Subcutaneous abdominal adipose tissue (tissue), 5 donors: ENCODE results near the gene NPDC1.

ENCODE experiments used
- H3K27ac ChIP-seq: one replicate; pipeline ENCODE4 v1.7.0; 2013; ENCODE audit warnings: low read depth, mild to moderate bottlenecking, inconsistent platforms, low read length, moderate library complexity
- H3K27me3 ChIP-seq, 5 donors: one replicate each; pipeline ENCODE4 v1.7.0; 2013; ENCODE audit warnings: low read length in 5 of 5, inconsistent platforms in 1 of 5; ENCODE audit not compliant: control insufficient read depth in 5 of 5, insufficient read depth in 4 of 5
- H3K36me3 ChIP-seq, 5 donors: one replicate each; pipeline ENCODE4 v1.7.0; 2013; ENCODE audit warnings: low read length in 5 of 5; ENCODE audit not compliant: control insufficient read depth in 5 of 5, insufficient read depth in 5 of 5
- H3K4me1 ChIP-seq, 5 donors: one replicate each; pipeline ENCODE4 v1.7.0; 2013; ENCODE audit warnings: low read length in 5 of 5, mild to moderate bottlenecking in 3 of 5, moderate library complexity in 1 of 5; ENCODE audit not compliant: control insufficient read depth in 5 of 5, insufficient read depth in 5 of 5
- H3K4me3 ChIP-seq, 5 donors: one replicate each; pipeline ENCODE4 v1.7.0; 2013; ENCODE audit warnings: low read length in 5 of 5, low read depth in 1 of 5
- H3K9ac ChIP-seq, 5 donors: one replicate each; pipeline ENCODE4 v1.7.0; 2013; ENCODE audit warnings: low read length in 5 of 5, mild to moderate bottlenecking in 4 of 5, moderate library complexity in 3 of 5
- H3K9me3 ChIP-seq, 5 donors: one replicate each; pipeline ENCODE4 v1.7.0; 2013; ENCODE audit warnings: low read length in 5 of 5; ENCODE audit not compliant: control insufficient read depth in 5 of 5
- donor health status: healthy.
- donor health status: healthy.
- donor health status: healthy.
- donor health status: healthy.
- donor health status: healthy.

Gene NPDC1, protein sequence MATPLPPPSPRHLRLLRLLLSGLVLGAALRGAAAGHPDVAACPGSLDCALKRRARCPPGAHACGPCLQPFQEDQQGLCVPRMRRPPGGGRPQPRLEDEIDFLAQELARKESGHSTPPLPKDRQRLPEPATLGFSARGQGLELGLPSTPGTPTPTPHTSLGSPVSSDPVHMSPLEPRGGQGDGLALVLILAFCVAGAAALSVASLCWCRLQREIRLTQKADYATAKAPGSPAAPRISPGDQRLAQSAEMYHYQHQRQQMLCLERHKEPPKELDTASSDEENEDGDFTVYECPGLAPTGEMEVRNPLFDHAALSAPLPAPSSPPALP

DNA sequence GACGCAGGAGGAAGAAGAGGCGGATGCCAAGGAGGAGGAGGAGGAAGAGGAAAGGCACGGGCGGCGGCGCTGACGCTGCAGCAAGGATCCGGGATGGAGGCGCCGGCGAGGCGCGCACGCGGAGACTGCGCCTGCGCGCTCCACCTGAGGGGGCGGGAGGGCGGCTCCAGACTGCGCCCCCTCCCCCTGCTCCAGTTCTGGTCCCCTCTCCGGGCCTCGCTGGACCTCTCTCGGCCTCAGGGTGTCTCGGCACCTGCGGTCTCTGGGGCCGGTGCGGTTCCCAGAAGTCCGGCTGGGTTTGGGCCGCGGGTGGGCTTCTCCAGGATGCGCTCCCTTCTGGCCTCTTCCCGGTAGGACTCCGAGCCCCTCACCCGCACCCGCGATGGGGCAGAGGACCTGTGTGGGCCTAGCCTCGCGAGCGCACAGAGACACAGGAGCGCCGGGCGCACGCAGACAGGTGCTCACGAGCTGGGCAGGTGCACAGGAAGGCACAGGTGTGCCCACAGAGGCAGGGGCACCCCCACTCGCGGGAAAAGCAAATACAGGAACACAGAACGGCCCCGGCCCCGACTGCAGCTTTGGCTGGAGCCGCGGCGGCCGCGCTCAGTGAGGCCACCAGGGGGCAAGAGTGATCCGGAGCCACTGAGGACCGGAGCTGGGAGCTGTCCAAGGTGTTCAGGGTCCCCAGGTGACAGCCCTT lies at the start of gene NPDC1:
Gene NPDC1 (minus strand): TSS at position 90 of the 700 bp plus-strand sequence. CDS start 188 bp downstream, outside the sequence.
- Histone ChIP-seq H3K9ac (peak within 1 kb of the TSS in 4 of 5 donors; percentile 26 to 78 (median 52)), H3K9me3 (no peaks in the 10 kb centered on the region), H3K36me3 (peaks cover 0 to 5% (median 0%) of the 10 kb centered on the region in 5 donors), H3K4me1 (peaks cover 4 to 46% (median 29%) of the 10 kb centered on the region in 5 donors), H3K27ac (no peak within 1 kb of the TSS), H3K4me3 (peak within 1 kb of the TSS; percentile 31 to 72 (median 69)), H3K27me3 (peaks cover 29 to 67% (median 42%) of the 10 kb centered on the region in 5 donors)

DNA sequence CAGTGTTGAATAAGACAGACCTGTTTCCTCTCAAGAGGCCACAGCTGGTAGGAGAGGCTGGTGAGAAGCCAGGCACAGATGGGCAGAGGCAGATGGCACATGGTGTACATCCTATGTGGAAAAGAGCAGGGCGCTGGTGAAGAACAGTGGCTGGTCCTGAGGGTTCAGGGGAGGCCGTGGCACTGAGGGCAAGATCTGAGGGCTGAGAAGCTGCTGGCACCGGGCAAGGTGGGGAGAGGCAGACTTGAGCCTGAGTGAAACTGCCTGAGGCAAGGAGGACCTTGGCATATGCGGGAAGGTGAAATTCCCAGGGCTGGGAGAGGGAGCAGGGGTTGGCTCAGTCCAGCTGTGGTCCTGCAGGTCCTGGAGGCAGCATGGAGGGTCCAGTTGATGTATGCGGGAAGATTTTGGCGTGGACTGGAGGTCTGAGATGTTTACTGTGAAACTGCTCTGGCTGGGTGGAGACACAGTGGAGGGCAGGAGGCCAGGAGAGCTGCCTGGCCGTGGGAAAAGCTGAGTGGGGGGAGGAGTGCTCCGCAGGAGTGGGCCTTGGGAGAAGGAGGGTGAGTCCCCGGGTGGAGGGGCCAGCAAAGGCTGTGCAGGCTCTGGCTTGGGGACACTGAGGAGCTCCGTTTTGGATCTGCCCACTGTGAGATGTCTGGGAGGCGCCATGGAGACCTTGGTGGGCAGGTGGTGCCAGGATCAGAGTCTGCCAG lies 43.4 kb upstream of the NPDC1 start:
- no peaks in the 10 kb centered on the region for H3K9me3 ChIP-seq
- no peaks in the 10 kb centered on the region for H3K27me3 ChIP-seq
- H3K27ac ChIP-seq: no peak overlapping the region
- no peak overlapping the region for H3K4me3 ChIP-seq
- H3K9ac ChIP-seq: peak overlapping the region in 1 of 5 donors; percentile 1
- peaks cover 0 to 40% (median 27%) of the 10 kb centered on the region in 5 donors for H3K36me3 ChIP-seq
- peaks cover 2 to 26% (median 21%) of the 10 kb centered on the region in 5 donors for H3K4me1 ChIP-seq

DNA sequence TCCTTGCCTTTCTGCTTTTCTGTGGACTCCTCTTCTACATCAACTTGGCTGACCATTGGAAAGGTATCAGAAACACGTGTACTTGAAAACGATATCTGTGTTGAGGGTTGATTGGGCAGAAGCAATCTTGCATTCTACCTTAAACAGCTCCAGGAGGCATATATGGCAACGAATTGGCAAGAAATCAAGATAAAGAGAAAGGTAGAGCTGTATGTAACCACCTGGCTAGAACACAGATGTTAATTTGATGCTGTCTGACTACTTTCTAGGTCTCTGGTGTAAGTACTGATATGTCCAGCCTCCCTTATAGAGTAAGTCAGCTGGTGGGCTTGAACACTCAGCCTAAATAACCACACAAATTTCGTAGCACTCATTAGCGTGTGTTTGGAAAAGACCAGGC lies 42.1 kb upstream of the NPDC1 start:
- H3K27ac ChIP-seq: no peak overlapping the region
- H3K36me3 ChIP-seq: peaks cover 0 to 42% (median 26%) of the 10 kb centered on the region in 5 donors
- H3K4me3 ChIP-seq: no peak overlapping the region
- no peaks in the 10 kb centered on the region for H3K27me3 ChIP-seq
- H3K9me3 ChIP-seq: no peaks in the 10 kb centered on the region
- peaks cover 2 to 32% (median 24%) of the 10 kb centered on the region in 5 donors for H3K4me1 ChIP-seq
- H3K9ac ChIP-seq: peak overlapping the region in 1 of 5 donors; percentile 87

DNA sequence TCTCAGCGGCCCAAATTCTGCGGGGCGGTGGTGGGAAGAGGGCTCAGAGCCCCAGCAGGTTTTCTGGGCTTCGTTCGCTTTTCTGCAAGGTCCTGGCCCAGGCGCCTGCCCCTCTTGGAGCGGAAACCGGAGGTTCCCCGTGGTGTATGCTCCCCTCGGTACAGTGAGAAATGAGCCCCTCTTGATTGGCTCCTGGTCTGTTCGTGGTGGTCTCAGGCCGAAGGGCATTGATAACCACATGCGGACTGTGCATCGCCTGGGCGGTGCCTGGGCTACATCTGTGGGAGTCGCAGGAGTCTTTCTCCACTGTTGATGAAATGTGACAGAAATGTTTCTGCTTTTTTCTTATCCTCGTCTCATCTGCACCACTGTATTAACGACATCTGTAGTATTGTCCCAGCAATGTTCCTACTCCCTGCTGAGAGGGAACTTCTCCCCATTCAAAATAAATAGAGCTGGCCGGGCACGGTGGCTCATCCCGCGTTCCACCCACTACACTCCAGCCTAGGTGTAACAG lies 41.5 kb upstream of the NPDC1 start:
- H3K27ac ChIP-seq: peak overlapping the region; percentile 72
- peaks cover 2 to 32% (median 27%) of the 10 kb centered on the region in 5 donors for H3K4me1 ChIP-seq
- peak overlapping the region; percentile 72 to 78 (median 77) for H3K4me3 ChIP-seq
- H3K27me3 ChIP-seq: no peaks in the 10 kb centered on the region
- H3K9ac ChIP-seq: peak overlapping the region; percentile 63 to 87 (median 77)
- H3K36me3 ChIP-seq: peaks cover 0 to 44% (median 27%) of the 10 kb centered on the region in 5 donors
- no peaks in the 10 kb centered on the region for H3K9me3 ChIP-seq

DNA sequence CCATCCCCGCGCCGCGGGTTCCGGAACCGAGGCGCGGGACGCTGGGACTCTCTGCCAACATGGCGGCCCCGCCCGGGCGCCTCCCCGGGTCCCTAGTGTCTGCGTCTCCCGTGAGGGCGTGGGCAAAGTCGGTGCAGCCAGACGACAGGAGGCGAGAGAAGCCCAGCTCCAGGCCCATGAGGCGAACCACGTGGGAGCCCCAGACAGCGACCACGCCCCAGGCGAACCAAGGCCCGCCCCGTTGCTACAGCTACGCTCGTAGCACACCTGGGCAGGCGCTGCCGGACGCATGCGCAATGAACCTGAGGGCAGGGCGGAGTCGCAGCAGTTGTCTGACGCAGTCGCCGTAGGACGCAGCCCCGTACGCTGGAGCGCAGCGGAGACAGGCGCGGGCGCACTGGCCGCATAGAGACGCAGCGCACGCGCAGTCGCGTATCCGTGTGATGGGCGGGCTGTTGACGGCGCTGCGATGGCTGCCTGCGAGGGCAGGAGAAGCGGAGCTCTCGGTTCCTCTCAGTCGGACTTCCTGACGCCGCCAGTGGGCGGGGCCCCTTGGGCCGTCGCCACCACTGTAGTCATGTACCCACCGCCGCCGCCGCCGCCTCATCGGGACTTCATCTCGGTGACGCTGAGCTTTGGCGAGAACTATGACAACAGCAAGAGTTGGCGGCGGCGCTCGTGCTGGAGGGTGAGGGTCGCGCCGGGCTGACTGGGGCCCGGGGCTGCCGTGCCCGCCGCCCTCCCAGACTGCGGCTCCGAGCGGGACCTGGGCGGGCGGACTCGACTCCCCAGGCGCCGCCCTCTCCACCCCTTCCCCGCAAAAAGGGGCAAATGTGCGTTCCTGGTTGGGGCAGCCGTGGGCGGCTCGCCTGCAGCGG lies 40.8 kb upstream of the NPDC1 start, which contains the start of gene MAN1B1:
Gene MAN1B1 (plus strand): TSS at position 455 of the 878 bp plus-strand sequence. CDS start 15 bp downstream, at position 470.
- Histone ChIP-seq H3K27ac (peak within 1 kb of the TSS; percentile 72), H3K4me1 (peaks cover 2 to 32% (median 27%) of the 10 kb centered on the region in 5 donors)

DNA sequence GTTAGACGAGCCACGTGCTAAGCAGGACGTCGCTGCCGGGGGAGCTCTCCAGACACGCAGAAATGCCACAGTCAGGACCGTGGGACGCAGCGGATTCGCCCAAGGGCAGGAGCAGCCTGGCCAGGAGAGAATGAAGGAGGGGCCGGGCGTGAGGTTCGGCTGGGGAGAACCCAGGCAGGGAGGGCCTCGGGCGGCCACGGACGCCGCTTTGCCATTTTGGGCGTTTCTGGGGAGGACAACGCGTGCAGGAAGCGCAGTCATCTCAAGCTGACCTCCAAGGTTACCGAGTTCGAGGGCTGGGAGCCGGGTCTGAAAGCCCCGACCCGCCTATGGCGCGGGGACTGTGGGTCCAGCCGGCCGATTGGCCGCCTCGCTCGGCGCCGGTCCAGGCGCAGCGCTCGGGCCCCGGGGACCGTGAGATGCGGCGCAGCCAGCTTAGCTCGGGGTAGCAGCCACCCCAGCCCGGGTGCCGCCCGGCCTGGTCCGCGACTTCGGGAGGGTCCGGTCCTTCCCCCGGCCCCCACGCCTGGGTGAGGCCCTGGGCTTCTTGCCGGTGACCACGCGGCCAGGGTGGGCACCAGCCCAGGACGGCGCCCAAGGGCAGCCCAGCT lies 40.0 kb upstream of the NPDC1 start:
- Histone ChIP-seq H3K36me3 (peaks cover 0 to 43% (median 31%) of the 10 kb centered on the region in 5 donors), H3K4me1 (peaks cover 2 to 32% (median 27%) of the 10 kb centered on the region in 5 donors), H3K9ac (peak overlapping the region in 4 of 5 donors; percentile 26 to 85 (median 70)), H3K27ac (peak overlapping the region; percentile 72), H3K4me3 (peak overlapping the region; percentile 48 to 78 (median 75)), H3K9me3 (no peaks in the 10 kb centered on the region), H3K27me3 (no peaks in the 10 kb centered on the region)

More for the DNA sequence above, 40.8 kb upstream of the NPDC1 start, which contains the start of gene MAN1B1:
- peak within 1 kb of the TSS; percentile 63 to 87 (median 77) for H3K9ac ChIP-seq
- H3K4me3 ChIP-seq: peak within 1 kb of the TSS; percentile 72 to 78 (median 77)
- H3K27me3 ChIP-seq: no peaks in the 10 kb centered on the region
- no peaks in the 10 kb centered on the region for H3K9me3 ChIP-seq
- H3K36me3 ChIP-seq: peaks cover 0 to 44% (median 30%) of the 10 kb centered on the region in 5 donors

DNA sequence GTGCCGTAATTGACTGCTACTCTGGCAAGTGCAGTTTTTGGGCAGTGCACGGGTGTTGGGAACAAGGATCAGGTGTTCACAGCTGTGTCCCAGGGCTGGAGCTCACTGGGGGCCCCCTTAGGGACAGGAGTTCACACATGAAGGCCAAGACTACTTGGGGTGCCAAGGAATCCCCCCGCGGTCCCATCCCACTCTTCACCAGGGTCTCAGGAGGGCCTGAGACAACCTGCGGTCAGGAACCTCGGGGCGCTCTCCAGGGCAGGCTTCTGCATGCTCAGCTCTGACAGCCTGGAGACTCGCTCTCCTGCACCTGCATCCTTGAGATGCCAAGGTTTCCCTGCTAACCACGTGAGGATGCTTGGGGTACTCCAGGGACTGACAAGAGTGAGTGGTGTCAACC lies 38.5 kb upstream of the NPDC1 start:
- Histone ChIP-seq H3K27me3 (no peaks in the 10 kb centered on the region), H3K27ac (peak overlapping the region; percentile 37), H3K9ac (no peak overlapping the region), H3K4me1 (peaks cover 2 to 34% (median 27%) of the 10 kb centered on the region in 5 donors), H3K9me3 (no peaks in the 10 kb centered on the region), H3K4me3 (no peak overlapping the region), H3K36me3 (peaks cover 0 to 45% (median 36%) of the 10 kb centered on the region in 5 donors)

DNA sequence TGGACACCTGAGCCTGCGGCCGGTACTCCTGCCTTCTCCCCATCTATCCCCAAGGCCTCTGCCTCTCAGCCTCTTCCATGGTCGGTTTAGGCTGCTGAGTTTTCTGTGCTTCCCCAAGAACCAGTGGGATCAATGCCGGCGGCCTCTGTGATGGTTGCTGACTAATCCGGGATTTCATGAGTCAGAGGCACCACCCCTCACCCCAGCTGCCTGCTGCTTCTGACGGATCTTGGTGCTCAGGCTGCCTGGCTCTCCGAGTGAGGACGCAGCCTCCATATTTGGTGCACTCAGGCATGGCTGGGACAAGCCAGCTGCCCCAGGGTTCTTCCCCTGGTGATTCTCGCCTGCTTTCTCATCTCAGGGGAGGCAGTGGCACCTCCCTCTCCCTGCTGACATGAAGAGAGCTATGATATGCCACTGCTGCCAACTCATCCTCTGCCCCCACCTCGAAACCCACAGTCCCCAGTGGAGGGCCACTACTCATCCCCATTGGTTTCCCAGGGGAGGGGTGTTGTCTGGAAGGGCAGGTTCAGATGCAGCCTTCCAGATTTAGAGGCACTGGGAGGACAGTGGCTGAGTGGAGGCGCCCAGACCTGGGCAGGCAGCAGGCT lies 37.5 kb upstream of the NPDC1 start:
- H3K36me3 ChIP-seq: peaks cover 0 to 43% (median 34%) of the 10 kb centered on the region in 5 donors
- H3K27ac ChIP-seq: peak overlapping the region; percentile 37
- no peaks in the 10 kb centered on the region for H3K27me3 ChIP-seq
- no peaks in the 10 kb centered on the region for H3K9me3 ChIP-seq
- peak overlapping the region in 1 of 5 donors; percentile 41 for H3K9ac ChIP-seq
- H3K4me1 ChIP-seq: peaks cover 2 to 41% (median 29%) of the 10 kb centered on the region in 5 donors
- no peak overlapping the region for H3K4me3 ChIP-seq
